CD4-positive, alpha-beta T cell (primary cell): Measurements from ENCODE around the gene IFT27. TPM values are rescaled to one million over a fixed set of nuclear protein-coding genes. Genes with fewer than 3 reads are reported as not detected.
A peak's percentile ranks its signal among the peaks of the same experiment; 100 is the strongest.

Experiments used
- ATAC-seq: fragments of 200-7000 bp; cut with Tn5 transposase; one replicate; pipeline ENCODE4 v1.10.0; 2022; ENCODE audit warnings: mild to moderate bottlenecking; ENCODE audit not compliant: poor library complexity
- CTCF ChIA-PET: fragments of 350-600 bp; sonication (Branson Sonifier 250); formaldehyde crosslinking; loops from one replicate; lab custom pipeline; 2021; ENCODE audit warnings: antibody characterized with exemption, inconsistent platforms; lab: Charles Lee
- POLR2A ChIA-PET: fragments of 350-600 bp; sonication (Branson Sonifier 250); formaldehyde crosslinking; loops from one replicate; lab custom pipeline; 2021; ENCODE audit warnings: antibody characterized with exemption, inconsistent platforms; lab: Charles Lee
- DNase-seq, 14 experiments: peaks; one replicate each; pipeline ENCODE4 v3.0.0-alpha.2; 2013 to 2020; ENCODE audit warnings: mixed read lengths in 2 of 14
- H3K27ac ChIP-seq, 2 donors: one replicate each; pipeline versions ENCODE4 v1.5.1 to v1.7.0; 2013; ENCODE audit warnings: low read length in 2 of 2, low read depth in 1 of 2, mild to moderate bottlenecking in 1 of 2
- H3K27me3 ChIP-seq, 2 experiments: 1 replicate in 1 of 2; 2 replicates in 1 of 2; pipeline versions ENCODE4 v1.6.1 to v1.7.0; 2013; ENCODE audit warnings: low read length in 2 of 2, control low read depth in 1 of 2, mild to moderate bottlenecking in 1 of 2, moderate library complexity in 1 of 2; ENCODE audit not compliant: insufficient read depth in 2 of 2, control insufficient read depth in 1 of 2
- H3K36me3 ChIP-seq: one replicate; pipeline ENCODE4 v1.6.1; 2013; ENCODE audit warnings: low read length, control low read depth; ENCODE audit not compliant: insufficient read depth
- H3K4me1 ChIP-seq: one replicate; pipeline ENCODE4 v1.6.1; 2013; ENCODE audit warnings: low read length, control low read depth; ENCODE audit not compliant: insufficient read depth
- H3K4me3 ChIP-seq: one replicate; pipeline ENCODE4 v1.5.1; 2013; ENCODE audit warnings: mild to moderate bottlenecking, low read length, moderate library complexity
- H3K9me3 ChIP-seq, 2 experiments: 1 replicate in 1 of 2; 2 replicates in 1 of 2; pipeline versions ENCODE4 v1.6.1 to v1.7.0; 2013; ENCODE audit warnings: low read length in 2 of 2, mild to moderate bottlenecking in 2 of 2, control low read depth in 1 of 2, moderate library complexity in 1 of 2; ENCODE audit not compliant: control insufficient read depth in 1 of 2, insufficient read depth in 1 of 2
- H3K27ac Mint-ChIP-seq: one replicate; pipeline ENCODE4 v1.8.0; 2020; ENCODE audit warnings: mixed read lengths
- H3K27me3 Mint-ChIP-seq: one replicate; pipeline ENCODE4 v1.8.0; 2021; ENCODE audit warnings: mixed read lengths
- H3K36me3 Mint-ChIP-seq: one replicate; pipeline ENCODE4 v1.8.0; 2021; ENCODE audit warnings: low read depth, mixed read lengths
- H3K4me1 Mint-ChIP-seq: one replicate; pipeline ENCODE4 v1.8.0; 2021; ENCODE audit warnings: low read depth, mixed read lengths
- H3K4me3 Mint-ChIP-seq: one replicate; pipeline ENCODE4 v1.8.0; 2020; ENCODE audit warnings: mild to moderate bottlenecking, mixed read lengths
- H3K9me3 Mint-ChIP-seq: one replicate; pipeline ENCODE4 v1.8.0; 2020; ENCODE audit warnings: mixed read lengths
- CTCF ChIP-seq: fragments of 200-600 bp; IDR thresholded peaks from one replicate; pipeline ENCODE4 v1.8.0; 2022; ENCODE audit warnings: antibody characterized with exemption, mild to moderate bottlenecking
- intact Hi-C, 2 experiments: fragments of 100-400 bp; cut with DNase I in 1 of 2; cut with micrococcal nuclease in 1 of 2; formaldehyde crosslinking; loops; one replicate each; pipeline versions ENCODE4 v1.15.1 to v1.9.0; 2023 to 2025; cut with DNase I, micrococcal nuclease
- total RNA-seq, 174 experiments: library from RNA in 2 of 174; stranded (reverse) in 2 of 174; gene quantifications; one replicate each; pipeline ENCODE4 v1.2.3 and lab custom pipeline; 2021 to 2026

Gene IFT27
- total RNA-seq, 2 experiments from 2014 or later: 10.2 to 10.9 TPM

GRCh38 chr22:36809351-36809750, 33.4 kb upstream of the IFT27 start:
- Mint-ChIP-seq H3K9me3 (no peaks in the 10 kb centered on the region), H3K4me3 (no peak overlapping the region), H3K27me3 (peaks cover 18% of the 10 kb centered on the region), H3K4me1 (peaks cover 28% of the 10 kb centered on the region), H3K27ac (no peak overlapping the region), H3K36me3 (no peaks in the 10 kb centered on the region)
- no peak for ATAC-seq
- CTCF ChIA-PET: interaction anchor here (0.5 to 0.6 kb wide), 2 partner anchors 77 to 183 kb away, joined by 3 to 4 read pairs; no protein-coding TSS in a partner anchor
- TF ChIP-seq CTCF: no peak
- Histone ChIP-seq H3K4me1 (peaks cover 18% of the 10 kb centered on the region), H3K27ac (no peak overlapping the region), H3K4me3 (no peak overlapping the region), H3K36me3 (no peaks in the 10 kb centered on the region), H3K27me3 (peaks cover 0 to 10% of the 10 kb centered on the region in 2 experiments), H3K9me3 (no peaks in the 10 kb centered on the region)
- POLR2A ChIA-PET: no interaction called here
- DNase-seq: no peak
- intact Hi-C loops: no loop called here

GRCh38 chr22:36808721-36809344, 32.9 kb upstream of the IFT27 start:
- no peak for DNase-seq
- intact Hi-C loops: no loop called here
- ATAC-seq: peak; percentile 24
- TF ChIP-seq CTCF: no peak
- H3K36me3 Mint-ChIP-seq: no peaks in the 10 kb centered on the region
- H3K36me3 ChIP-seq: no peaks in the 10 kb centered on the region
- H3K27me3 ChIP-seq: peaks cover 0 to 5% of the 10 kb centered on the region in 2 experiments
- CTCF ChIA-PET: interaction anchor here (0.6 kb wide), 1 partner anchor 78 kb away, joined by 3 read pairs; no protein-coding TSS in a partner anchor
- H3K4me3 Mint-ChIP-seq: no peak overlapping the region
- peaks cover 18% of the 10 kb centered on the region for H3K4me1 ChIP-seq
- H3K9me3 Mint-ChIP-seq: no peaks in the 10 kb centered on the region
- no peak overlapping the region for H3K27ac ChIP-seq
- POLR2A ChIA-PET: no interaction called here
- H3K4me3 ChIP-seq: no peak overlapping the region
- H3K4me1 Mint-ChIP-seq: peaks cover 28% of the 10 kb centered on the region
- H3K27me3 Mint-ChIP-seq: peaks cover 14% of the 10 kb centered on the region
- H3K27ac Mint-ChIP-seq: peak overlapping the region; percentile 15
- H3K9me3 ChIP-seq: no peaks in the 10 kb centered on the region

GRCh38 chr22:36807627-36808026, 31.7 kb upstream of the IFT27 start:
- intact Hi-C loops: no loop called here
- Mint-ChIP-seq H3K27me3 (peaks cover 8% of the 10 kb centered on the region), H3K36me3 (no peaks in the 10 kb centered on the region), H3K4me1 (peaks cover 28% of the 10 kb centered on the region), H3K9me3 (no peaks in the 10 kb centered on the region), H3K4me3 (no peak overlapping the region), H3K27ac (no peak overlapping the region)
- DNase-seq (no peak), ATAC-seq (no peak)
- Histone ChIP-seq H3K9me3 (no peaks in the 10 kb centered on the region), H3K27me3 (no peaks in the 10 kb centered on the region), H3K36me3 (no peaks in the 10 kb centered on the region), H3K4me1 (peaks cover 18% of the 10 kb centered on the region), H3K4me3 (no peak overlapping the region), H3K27ac (no peak overlapping the region)
- TF ChIP-seq CTCF: no peak
- CTCF ChIA-PET: no interaction called here
- POLR2A ChIA-PET: no interaction called here
